H1 (cell line): ENCODE data around the gene JAG1. TPM values are rescaled to one million over a fixed set of nuclear protein-coding genes. Genes with fewer than 3 reads are reported as not detected.
"Not testable (repeated sequence)": the region's sequence is repeated elsewhere in the genome, so short reads cannot be mapped to it uniquely, and the experiment has no call there.

Experiments
- CTCF ChIA-PET: fragments of 300-600 bp; sonication (Branson Sonifier 250); formaldehyde crosslinking; loops from one replicate; lab custom pipeline; 2021; ENCODE audit not compliant: partially characterized antibody; lab: Charles Lee
- POLR2A ChIA-PET: fragments of 300-600 bp; sonication (Branson Sonifier 250); formaldehyde crosslinking; loops from one replicate; lab custom pipeline; 2021; ENCODE audit warnings: inconsistent platforms; ENCODE audit not compliant: partially characterized antibody; lab: Charles Lee
- DNase-seq, 2 experiments: peaks; one replicate each; pipeline versions ENCODE4 v3.0.0 to v3.0.0-alpha.2; 2010 to 2022; ENCODE audit warnings: low spot score in 2 of 2, low read depth in 1 of 2, mixed read lengths in 1 of 2
- FAIRE-seq: peaks from 2 replicates; lab custom pipeline; 2011; peaks lifted over from hg19 to GRCh38; lab: Jason Lieb, UNC
- H2AFZ ChIP-seq: 2 replicates; pipeline ENCODE4 v1.8.1; 2012; ENCODE audit warnings: low read length, inconsistent platforms
- H2AK5ac ChIP-seq: 2 replicates; pipeline ENCODE4 v1.6.1; 2013; ENCODE audit warnings: low read depth, low read length
- H2BK120ac ChIP-seq: replicated peaks from 2 replicates; pipeline ENCODE3; 2013; ENCODE audit warnings: low read depth, low read length, inconsistent platforms
- H2BK12ac ChIP-seq: 2 replicates; pipeline ENCODE4 v1.6.1; 2013; ENCODE audit warnings: low read depth, low read length
- H2BK15ac ChIP-seq: 2 replicates; pipeline ENCODE4 v1.6.1; 2013; ENCODE audit warnings: low read length
- H2BK20ac ChIP-seq: 2 replicates; pipeline ENCODE4 v1.6.1; 2013; ENCODE audit warnings: low read length
- H2BK5ac ChIP-seq: 2 replicates; pipeline ENCODE4 v1.6.1; 2013; ENCODE audit warnings: low read depth, low read length
- H3K14ac ChIP-seq: 2 replicates; pipeline ENCODE4 v1.6.1; 2013; ENCODE audit warnings: inconsistent platforms; ENCODE audit not compliant: insufficient read length
- H3K18ac ChIP-seq: 2 replicates; pipeline ENCODE4 v1.6.1; 2013; ENCODE audit warnings: low read length; ENCODE audit errors: extremely low read depth
- H3K23ac ChIP-seq: 2 replicates; pipeline ENCODE4 v1.6.1; 2013; ENCODE audit warnings: inconsistent platforms; ENCODE audit not compliant: insufficient read length
- H3K23me2 ChIP-seq: 2 replicates; pipeline ENCODE4 v1.6.1; 2013; ENCODE audit warnings: low read depth, low read length
- H3K27ac ChIP-seq: 2 replicates; pipeline ENCODE4 v1.6.1; 2011; ENCODE audit warnings: low read depth, low read length, inconsistent platforms
- H3K27me3 ChIP-seq, 4 experiments: replicated peaks in 1 of 4; 1 replicate in 1 of 4; 2 replicates in 3 of 4; pipeline versions ENCODE4 v1.6.1 to v1.8.1; 2011 to 2013; ENCODE audit warnings: low read length in 3 of 4, mild to moderate bottlenecking in 3 of 4, inconsistent platforms in 2 of 4, mixed read lengths in 2 of 4, moderate library complexity in 1 of 4; ENCODE audit not compliant: control insufficient read depth in 3 of 4, insufficient read depth in 3 of 4; ENCODE audit errors: extremely low read depth in 1 of 4
- H3K36me3 ChIP-seq, 4 experiments: 2 replicates each; pipeline versions ENCODE4 v1.6.1 to v1.8.1; 2011 to 2013; ENCODE audit warnings: mild to moderate bottlenecking in 4 of 4, low read length in 3 of 4, moderate library complexity in 2 of 4, control low read depth in 1 of 4, inconsistent platforms in 1 of 4; ENCODE audit not compliant: insufficient read depth in 4 of 4, control insufficient read depth in 2 of 4
- H3K4ac ChIP-seq: replicated peaks from 2 replicates; pipeline ENCODE3; 2013; ENCODE audit warnings: low read length, low read depth, mixed read lengths, inconsistent platforms; ENCODE audit not compliant: insufficient read length
- H3K4me1 ChIP-seq, 4 experiments: replicated peaks in 1 of 4; 1 replicate in 1 of 4; 2 replicates in 3 of 4; pipeline versions ENCODE4 v1.6.1 to v1.8.1; 2011 to 2013; ENCODE audit warnings: low read length in 3 of 4, inconsistent platforms in 2 of 4, mixed read lengths in 1 of 4; ENCODE audit not compliant: insufficient read depth in 4 of 4, control insufficient read depth in 3 of 4
- H3K4me2 ChIP-seq, 2 experiments: 2 replicates each; pipeline versions ENCODE4 v1.6.1 to v1.8.1; 2011 to 2013; ENCODE audit warnings: low read depth in 2 of 2, low read length in 2 of 2, control low read depth in 1 of 2, inconsistent platforms in 1 of 2, mild to moderate bottlenecking in 1 of 2; ENCODE audit not compliant: insufficient read depth in 1 of 2
- H3K4me3 ChIP-seq, 4 experiments: fragments of 200-600, 300-600 bp in 1 of 4; sonication (generic), shearing (Covaris generic), sonication (Bioruptor Twin) in 1 of 4; 2 replicates each; pipeline versions ENCODE4 v1.5.1 to v1.8.1; 2011 to 2016; ENCODE audit warnings: low read length in 4 of 4, low read depth in 3 of 4, control low read depth in 2 of 4, inconsistent platforms in 2 of 4, mild to moderate bottlenecking in 2 of 4, mixed read lengths in 1 of 4, moderate library complexity in 1 of 4; ENCODE audit not compliant: insufficient read depth in 2 of 4; ENCODE audit errors: extremely low read depth in 1 of 4
- H3K56ac ChIP-seq: replicated peaks from 2 replicates; pipeline ENCODE3; 2013; ENCODE audit warnings: low read depth, mild to moderate bottlenecking, mixed read lengths, low read length, inconsistent platforms; ENCODE audit not compliant: insufficient read length
- H3K79me1 ChIP-seq: 2 replicates; pipeline ENCODE4 v1.6.1; 2013; ENCODE audit warnings: low read depth, low read length, control low read depth
- H3K79me2 ChIP-seq, 2 experiments: 2 replicates each; pipeline versions ENCODE4 v1.6.1 to v1.8.1; 2012 to 2013; ENCODE audit warnings: low read length in 2 of 2, mild to moderate bottlenecking in 2 of 2, inconsistent platforms in 1 of 2; ENCODE audit not compliant: insufficient read depth in 2 of 2, control insufficient read depth in 1 of 2
- H3K9ac ChIP-seq, 4 experiments: replicated peaks in 1 of 4; 1 replicate in 1 of 4; 2 replicates in 3 of 4; pipeline versions ENCODE4 v1.6.1 to v1.8.1; 2011 to 2013; ENCODE audit warnings: low read depth in 3 of 4, low read length in 3 of 4, control low read depth in 2 of 4, mild to moderate bottlenecking in 2 of 4, moderate library complexity in 2 of 4, inconsistent platforms in 1 of 4; ENCODE audit errors: extremely low read depth in 1 of 4
- H3K9me3 ChIP-seq, 2 experiments: 2 replicates each; pipeline versions ENCODE4 v1.6.1 to v1.8.1; 2012 to 2013; ENCODE audit warnings: mild to moderate bottlenecking in 2 of 2, moderate library complexity in 2 of 2, control low read depth in 1 of 2, inconsistent platforms in 1 of 2, low read depth in 1 of 2, low read length in 1 of 2, mixed read lengths in 1 of 2; ENCODE audit not compliant: insufficient read depth in 2 of 2
- H4K20me1 ChIP-seq, 2 experiments: replicated peaks in 1 of 2; 2 replicates each; pipeline versions ENCODE3 to v1.8.1; 2011 to 2013; ENCODE audit warnings: inconsistent platforms in 2 of 2, low read length in 2 of 2, mild to moderate bottlenecking in 1 of 2; ENCODE audit not compliant: insufficient read depth in 2 of 2, control insufficient read depth in 1 of 2
- H4K5ac ChIP-seq: 2 replicates; pipeline ENCODE4 v1.6.1; 2013; ENCODE audit warnings: low read length, low read depth, mixed read lengths, inconsistent platforms; ENCODE audit not compliant: insufficient read length
- H4K8ac ChIP-seq: 2 replicates; pipeline ENCODE4 v1.8.0; 2013; ENCODE audit warnings: mild to moderate bottlenecking, moderate library complexity, low read length, inconsistent platforms; ENCODE audit not compliant: insufficient read depth; ENCODE audit errors: extremely low read depth
- H4K91ac ChIP-seq: replicated peaks from 2 replicates; pipeline ENCODE3; 2013; ENCODE audit warnings: low read length, mixed read lengths, inconsistent platforms; ENCODE audit not compliant: insufficient read length
- WGBS, 2 experiments: shearing (Covaris generic) in 1 of 2; methylation state at CpG; one replicate each; pipeline versions ENCODE4 v1.1.6 to v1.1.7; 2013 to 2015; ENCODE audit warnings: low lambda C conversion rate in 2 of 2, mixed read lengths in 2 of 2, inconsistent platforms in 1 of 2, low coverage in 1 of 2, missing lambda C conversion rate in 1 of 2; ENCODE audit not compliant: insufficient replicate concordance in 2 of 2, insufficient coverage in 1 of 2, insufficient read length in 1 of 2; ENCODE audit errors: extremely low coverage in 1 of 2, missing lambda C conversion rate in 1 of 2; 5-methylcytosine and 5-hydroxymethylcytosine counted together
- polyA plus RNA-seq, 7 experiments: library from polyadenylated mRNA; depleted of rRNA in 3 of 7; stranded (reverse) in 5 of 7; unstranded in 2 of 7; fragments of >200 nt in 5 of 7; fragments of 200-250 nt in 2 of 7; gene quantifications; 1 replicate in 5 of 7; 2 replicates in 1 of 7; 4 replicates in 1 of 7; pipeline versions ENCODE4 v1.2.1 to v1.2.3, GENCODE V29; 2011 to 2013; ENCODE audit warnings: missing spikeins in 2 of 7, mixed read lengths in 2 of 7
- total RNA-seq: library from RNA; stranded (reverse); fragmentation: NEBNext Ultra II Directional; extraction: Animal tissue kit (Norgen Biotek cat#: 25700); gene quantifications from 2 replicates; pipeline ENCODE4 v1.2.1, GENCODE V29; 2021

Gene JAG1
- total and polyA plus RNA-seq, 2 of the 8 experiments (the other 6 are each of a cell fraction or from before 2014, with no cell fraction given), result 13.5 to 27.3 TPM

DNA sequence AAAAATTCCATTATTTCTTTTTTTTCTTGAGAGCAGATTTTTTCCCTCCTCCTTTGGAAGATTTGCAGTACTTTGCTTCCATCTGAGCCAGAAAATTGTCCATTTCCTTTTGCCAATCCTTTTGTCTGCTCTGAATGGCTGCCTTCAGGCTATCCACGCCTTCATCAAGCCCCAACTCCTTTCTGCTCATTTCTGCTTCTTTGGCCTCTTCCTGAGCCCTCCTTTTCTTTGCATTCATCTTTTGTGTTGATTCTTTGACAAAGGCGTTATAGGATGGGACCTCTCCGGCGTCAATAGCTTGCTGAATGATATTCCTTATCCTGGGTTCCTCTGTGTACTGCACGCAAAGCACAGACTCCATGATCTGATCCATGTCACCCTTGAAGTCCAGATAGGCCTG is 60.4 kb downstream of the JAG1 start:
- H3K9ac ChIP-seq, H2AFZ ChIP-seq, H4K5ac ChIP-seq, FAIRE-seq, H3K18ac ChIP-seq, H2BK20ac ChIP-seq, H3K56ac ChIP-seq, H3K4me2 ChIP-seq, H2BK12ac ChIP-seq, H3K27me3 ChIP-seq, H3K23ac ChIP-seq, H4K20me1 ChIP-seq, H2AK5ac ChIP-seq, H3K27ac ChIP-seq, H3K9me3 ChIP-seq, H4K8ac ChIP-seq, H3K36me3 ChIP-seq, CTCF ChIA-PET, H3K4me3 ChIP-seq, H2BK5ac ChIP-seq, H4K91ac ChIP-seq, H2BK120ac ChIP-seq, H2BK15ac ChIP-seq, H3K23me2 ChIP-seq, H3K79me2 ChIP-seq, DNase-seq, H3K79me1 ChIP-seq, H3K4ac ChIP-seq, POLR2A ChIA-PET, H3K4me1 ChIP-seq, H3K14ac ChIP-seq: not testable (repeated sequence)
- 78% methylated on average over 5 of the region's 5 CpGs; no CpG with 5 or more reads in 1 of the 2 experiments for WGBS, 2 experiments
